ENCODE data around the gene PTN. TPM values are rescaled to one million over a fixed set of nuclear protein-coding genes. Genes with fewer than 3 reads are reported as not detected.

Gene PTN
- total RNA-seq, 1 donor from 2014 or later: 207 TPM

DNA sequence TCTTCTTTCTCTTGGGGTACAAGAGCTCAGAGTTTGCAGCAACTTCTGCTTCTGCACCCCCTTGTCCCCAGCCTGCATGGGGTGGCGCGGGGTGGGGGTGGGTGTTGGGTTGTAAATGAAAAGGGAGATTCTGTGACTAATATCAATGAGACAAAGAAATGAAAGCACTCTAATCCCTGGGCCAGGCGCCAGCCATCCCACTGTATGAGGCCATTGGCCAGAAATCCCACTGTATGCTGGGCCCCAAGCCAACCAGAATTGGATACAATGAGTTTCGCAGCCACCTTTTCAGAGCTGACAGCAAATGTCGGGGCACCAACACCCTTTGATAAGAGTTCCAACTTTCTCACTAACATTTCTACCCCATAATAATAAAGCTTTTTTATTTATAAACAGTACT is 10.9 kb upstream of the PTN start:
- Histone ChIP-seq H3K79me2 (ENCODE audit: low read depth) (no peaks in the 10 kb centered on the region), H3F3A (ENCODE audit: low read depth) (no peaks in the 10 kb centered on the region), H3K27ac (no peak overlapping the region), H3K4me1 (no peaks in the 10 kb centered on the region), H3K27me3 (no peaks in the 10 kb centered on the region), H3K4me3 (no peak overlapping the region), H3K9me3 (ENCODE audit: low read depth) (peaks cover 17% of the 10 kb centered on the region), H2AFZ (replicated peaks) (no peak overlapping the region), H3K9ac (no peak overlapping the region), H3K36me3 (no peaks in the 10 kb centered on the region), H3K4me2 (no peak overlapping the region), H4K20me1 (ENCODE audit: low read depth) (no peaks in the 10 kb centered on the region)
- Mint-ChIP-seq H3K9me3 (peaks cover 45% of the 10 kb centered on the region), H3K4me1 (no peaks in the 10 kb centered on the region), H3K27me3 (ENCODE audit: insufficient read depth, low read depth) (no peaks in the 10 kb centered on the region), H3K27ac (no peak overlapping the region), H3K36me3 (peaks cover 4% of the 10 kb centered on the region), H3K4me3 (no peak overlapping the region)
- DNase-seq (ENCODE audit: low spot score): no peak
- TF ChIP-seq EZH2phosphoT487 (IDR thresholded peaks at IDR 0.05) (no peak), EZH2 (IDR thresholded peaks at IDR 0.05) (no peak)
- TF ChIP-seq, protein P1, sequence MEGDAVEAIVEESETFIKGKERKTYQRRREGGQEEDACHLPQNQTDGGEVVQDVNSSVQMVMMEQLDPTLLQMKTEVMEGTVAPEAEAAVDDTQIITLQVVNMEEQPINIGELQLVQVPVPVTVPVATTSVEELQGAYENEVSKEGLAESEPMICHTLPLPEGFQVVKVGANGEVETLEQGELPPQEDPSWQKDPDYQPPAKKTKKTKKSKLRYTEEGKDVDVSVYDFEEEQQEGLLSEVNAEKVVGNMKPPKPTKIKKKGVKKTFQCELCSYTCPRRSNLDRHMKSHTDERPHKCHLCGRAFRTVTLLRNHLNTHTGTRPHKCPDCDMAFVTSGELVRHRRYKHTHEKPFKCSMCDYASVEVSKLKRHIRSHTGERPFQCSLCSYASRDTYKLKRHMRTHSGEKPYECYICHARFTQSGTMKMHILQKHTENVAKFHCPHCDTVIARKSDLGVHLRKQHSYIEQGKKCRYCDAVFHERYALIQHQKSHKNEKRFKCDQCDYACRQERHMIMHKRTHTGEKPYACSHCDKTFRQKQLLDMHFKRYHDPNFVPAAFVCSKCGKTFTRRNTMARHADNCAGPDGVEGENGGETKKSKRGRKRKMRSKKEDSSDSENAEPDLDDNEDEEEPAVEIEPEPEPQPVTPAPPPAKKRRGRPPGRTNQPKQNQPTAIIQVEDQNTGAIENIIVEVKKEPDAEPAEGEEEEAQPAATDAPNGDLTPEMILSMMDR (IDR thresholded peaks at IDR 0.05): no peak

DNA sequence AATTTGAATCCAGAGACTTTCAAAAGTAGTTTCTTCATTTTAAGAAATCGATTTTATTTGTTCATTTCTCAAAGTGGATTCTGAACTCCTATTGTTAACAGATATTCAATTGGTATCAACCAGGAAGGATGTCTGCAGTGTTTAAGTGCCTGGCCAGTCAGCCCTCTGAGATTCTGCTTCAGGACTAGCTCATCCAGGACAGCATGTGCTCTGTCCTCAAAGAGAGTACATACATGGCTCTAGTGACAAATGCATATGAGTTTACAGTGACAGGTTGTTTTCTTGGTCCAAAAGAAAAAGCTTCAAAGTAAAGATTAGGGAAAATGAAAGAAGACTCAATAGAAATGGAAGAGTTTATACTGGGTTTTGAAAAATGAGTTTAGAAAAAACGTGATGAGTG is 8.4 kb upstream of the PTN start:
- no peak overlapping the region for H3K4me3 Mint-ChIP-seq
- TF ChIP-seq EZH2phosphoT487 (IDR thresholded peaks at IDR 0.05) (no peak), EZH2 (IDR thresholded peaks at IDR 0.05) (no peak)
- TF ChIP-seq, protein P1 (IDR thresholded peaks at IDR 0.05): no peak
- Histone ChIP-seq H4K20me1 (ENCODE audit: low read depth) (no peaks in the 10 kb centered on the region), H3K79me2 (ENCODE audit: low read depth) (no peaks in the 10 kb centered on the region), H3K4me3 (no peak overlapping the region), H3F3A (ENCODE audit: low read depth) (no peaks in the 10 kb centered on the region), H3K9me3 (ENCODE audit: low read depth) (peaks cover 5% of the 10 kb centered on the region), H2AFZ (replicated peaks) (no peak overlapping the region), H3K27ac (no peak overlapping the region), H3K9ac (no peak overlapping the region), H3K36me3 (no peaks in the 10 kb centered on the region), H3K27me3 (no peaks in the 10 kb centered on the region), H3K4me1 (no peaks in the 10 kb centered on the region), H3K4me2 (no peak overlapping the region)
- H3K4me1 Mint-ChIP-seq: peaks cover 4% of the 10 kb centered on the region
- H3K27ac Mint-ChIP-seq: no peak overlapping the region
- peaks cover 3% of the 10 kb centered on the region for H3K36me3 Mint-ChIP-seq
- peaks cover 23% of the 10 kb centered on the region for H3K9me3 Mint-ChIP-seq
- no peaks in the 10 kb centered on the region for H3K27me3 Mint-ChIP-seq (ENCODE audit: insufficient read depth, low read depth)
- no peak for DNase-seq (ENCODE audit: low spot score)

DNA sequence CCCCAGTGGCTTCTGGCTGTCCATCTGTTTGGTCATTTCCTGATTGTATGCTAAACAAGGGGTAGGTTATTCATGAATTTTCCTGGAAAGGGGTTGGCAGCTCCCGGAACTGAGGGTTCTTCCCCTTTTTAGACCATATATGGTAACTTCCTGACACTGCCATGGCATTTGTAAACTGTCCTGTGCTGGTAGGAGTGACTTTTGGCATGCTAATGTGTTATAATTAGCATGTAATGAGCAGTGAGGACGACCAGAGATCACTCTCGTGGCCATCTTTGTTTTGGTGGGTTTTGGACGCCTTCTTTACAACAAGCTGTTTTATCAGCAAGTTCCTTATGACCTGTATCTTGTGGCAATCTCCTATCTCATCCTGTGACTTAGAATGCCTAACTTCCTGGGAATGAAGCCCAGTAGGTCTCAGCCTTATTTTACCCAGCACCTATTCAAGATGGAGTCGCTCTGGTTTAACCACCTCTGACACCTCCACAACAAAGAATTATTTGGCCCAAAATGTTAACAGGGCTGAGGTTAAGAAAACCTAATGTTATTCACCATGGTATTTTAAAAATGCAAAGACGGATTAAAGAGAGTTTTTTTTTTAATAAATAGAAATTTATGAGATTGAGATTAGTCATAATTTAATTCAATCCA is 2.4 kb upstream of the PTN start:
- Mint-ChIP-seq H3K4me3 (peak overlapping the region; percentile 43), H3K4me1 (peaks cover 35% of the 10 kb centered on the region), H3K36me3 (peaks cover 4% of the 10 kb centered on the region), H3K27me3 (ENCODE audit: insufficient read depth, low read depth) (no peaks in the 10 kb centered on the region), H3K27ac (no peak overlapping the region), H3K9me3 (peaks cover 3% of the 10 kb centered on the region)
- H3K4me1 ChIP-seq: peaks cover 20% of the 10 kb centered on the region
- no peaks in the 10 kb centered on the region for H3K9me3 ChIP-seq (ENCODE audit: low read depth)
- no peak for TF ChIP-seq EZH2phosphoT487 (IDR thresholded peaks at IDR 0.05)
- H3K4me3 ChIP-seq: no peak overlapping the region
- H3K79me2 ChIP-seq (ENCODE audit: low read depth): peaks cover 15% of the 10 kb centered on the region
- H3K9ac ChIP-seq: no peak overlapping the region
- H3F3A ChIP-seq (ENCODE audit: low read depth): peaks cover 30% of the 10 kb centered on the region
- no peak for DNase-seq (ENCODE audit: low spot score)
- peaks cover 15% of the 10 kb centered on the region for H3K27me3 ChIP-seq
- H3K4me2 ChIP-seq: no peak overlapping the region
- H3K27ac ChIP-seq: no peak overlapping the region
- no peak overlapping the region for H2AFZ ChIP-seq (replicated peaks)
- H3K36me3 ChIP-seq: no peaks in the 10 kb centered on the region
- H4K20me1 ChIP-seq (ENCODE audit: low read depth): no peaks in the 10 kb centered on the region

DNA sequence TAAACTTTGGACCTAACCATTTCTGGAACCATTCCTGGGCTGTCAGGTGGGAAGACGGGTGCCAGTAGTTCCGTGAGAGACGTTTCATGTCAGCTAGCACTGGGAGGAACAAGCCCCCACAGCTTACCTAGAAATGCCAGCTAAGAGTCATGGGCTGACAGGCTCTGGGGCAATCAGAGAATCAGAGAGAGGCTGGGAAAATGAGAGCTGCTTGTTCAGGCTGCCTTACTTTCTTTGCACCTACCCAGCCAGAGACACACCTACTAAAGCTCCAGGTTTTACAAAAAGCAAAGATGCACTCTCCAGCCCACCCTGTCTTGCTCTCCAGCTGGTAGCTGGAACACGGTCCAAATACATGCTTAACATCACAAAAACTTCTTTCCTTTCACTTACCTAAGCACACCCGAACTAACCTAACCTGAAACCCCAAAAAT is 688 bp downstream of the PTN start:
- Histone ChIP-seq H4K20me1 (ENCODE audit: low read depth) (no peaks in the 10 kb centered on the region), H3K36me3 (no peaks in the 10 kb centered on the region), H3K4me2 (peak overlapping the region; percentile 98), H3K4me1 (peaks cover 20% of the 10 kb centered on the region), H3K9ac (no peak overlapping the region), H3K79me2 (ENCODE audit: low read depth) (peaks cover 46% of the 10 kb centered on the region), H3K9me3 (ENCODE audit: low read depth) (no peaks in the 10 kb centered on the region), H2AFZ (replicated peaks) (peak overlapping the region; percentile 97), H3K27me3 (peaks cover 15% of the 10 kb centered on the region), H3F3A (ENCODE audit: low read depth) (peaks cover 30% of the 10 kb centered on the region), H3K4me3 (peak overlapping the region; percentile 76), H3K27ac (peak overlapping the region; percentile 39)
- TF ChIP-seq EZH2 (IDR thresholded peaks at IDR 0.05): no peak
- TF ChIP-seq, protein P1 (IDR thresholded peaks at IDR 0.05): no peak
- TF ChIP-seq EZH2phosphoT487 (IDR thresholded peaks at IDR 0.05): no peak
- H3K27ac Mint-ChIP-seq: peak overlapping the region; percentile 99
- peak overlapping the region; percentile 99 for H3K4me3 Mint-ChIP-seq
- H3K4me1 Mint-ChIP-seq: peaks cover 43% of the 10 kb centered on the region
- DNase-seq (ENCODE audit: low spot score): peak; percentile 12
- H3K36me3 Mint-ChIP-seq: peaks cover 32% of the 10 kb centered on the region
- H3K27me3 Mint-ChIP-seq (ENCODE audit: insufficient read depth, low read depth): no peaks in the 10 kb centered on the region
- peaks cover 24% of the 10 kb centered on the region for H3K9me3 Mint-ChIP-seq
